ELF-1 (cell line): ENCODE results near the gene CXCL8.
A peak's percentile ranks its signal among the peaks of the same experiment; 100 is the strongest.

Experiments
- DNase-seq: peaks from one replicate; pipeline ENCODE4 v3.0.0-alpha.2; 2016; ENCODE audit warnings: low read depth, low spot score

The CXCL8 gene

DNA sequence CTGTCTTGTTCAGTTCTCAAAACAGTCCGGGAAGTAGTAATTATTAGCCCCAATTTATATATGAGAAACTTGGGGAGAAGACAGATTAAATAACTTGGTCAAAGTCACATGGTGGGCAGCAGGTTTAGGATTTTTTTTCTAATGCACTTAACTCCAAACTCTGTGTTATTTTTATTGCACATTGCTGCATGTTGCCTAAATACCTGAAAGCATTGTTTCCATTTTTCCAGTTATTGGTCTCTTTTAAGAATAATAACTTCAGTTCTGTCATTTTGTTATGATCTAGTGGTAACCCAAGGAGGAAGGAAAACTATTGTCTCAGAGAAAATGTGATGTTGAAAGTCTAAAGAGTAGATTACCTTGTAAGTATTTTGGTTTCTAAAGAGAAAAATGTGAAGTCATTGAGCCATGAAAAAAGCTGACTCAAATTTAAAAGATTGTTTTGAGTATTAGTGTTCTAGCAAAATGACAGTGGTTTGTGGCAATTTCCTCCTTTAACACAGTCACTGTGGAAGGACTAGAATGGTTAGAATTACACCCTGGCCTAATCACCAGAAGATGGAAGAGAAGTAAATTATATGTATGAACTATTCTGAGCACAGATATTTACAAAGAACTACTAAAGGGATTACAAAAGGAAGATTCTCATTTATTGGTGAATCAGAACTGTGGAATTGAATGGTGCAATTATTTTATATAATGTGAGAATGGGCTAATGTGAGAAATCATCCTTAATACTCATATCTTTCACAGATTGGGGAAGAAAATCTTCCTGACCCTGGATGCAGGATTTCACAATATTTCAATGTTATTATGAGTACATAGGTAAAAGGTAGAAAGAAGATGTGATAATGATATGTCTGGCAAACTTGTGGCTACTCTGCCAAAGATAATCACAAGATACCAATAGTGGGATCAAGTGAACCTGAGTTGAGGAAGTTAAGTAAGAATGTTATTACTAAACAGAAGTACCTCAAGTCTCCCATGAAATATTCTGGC is 21.7 kb upstream of the CXCL8 start:
- no peak for DNase-seq

DNA sequence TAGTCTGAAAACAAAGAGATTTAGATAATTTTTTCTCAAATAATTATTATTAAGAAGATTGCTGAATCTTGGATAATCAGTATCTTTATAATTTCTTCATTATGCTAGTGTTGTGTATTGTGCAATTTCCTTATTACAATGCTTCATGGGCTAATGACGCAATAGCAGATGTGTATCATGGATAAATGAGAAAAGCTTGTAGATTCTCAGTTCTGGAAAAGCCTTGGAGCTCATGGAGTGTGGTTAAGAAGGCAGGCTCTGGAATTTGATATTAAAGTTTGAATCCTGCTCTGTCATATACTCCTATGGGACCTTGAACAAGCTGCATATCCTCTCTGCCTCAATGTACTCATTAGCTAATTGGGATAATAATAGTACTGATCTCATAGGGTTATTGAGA is 18.9 kb upstream of the CXCL8 start:
- no peak for DNase-seq

DNA sequence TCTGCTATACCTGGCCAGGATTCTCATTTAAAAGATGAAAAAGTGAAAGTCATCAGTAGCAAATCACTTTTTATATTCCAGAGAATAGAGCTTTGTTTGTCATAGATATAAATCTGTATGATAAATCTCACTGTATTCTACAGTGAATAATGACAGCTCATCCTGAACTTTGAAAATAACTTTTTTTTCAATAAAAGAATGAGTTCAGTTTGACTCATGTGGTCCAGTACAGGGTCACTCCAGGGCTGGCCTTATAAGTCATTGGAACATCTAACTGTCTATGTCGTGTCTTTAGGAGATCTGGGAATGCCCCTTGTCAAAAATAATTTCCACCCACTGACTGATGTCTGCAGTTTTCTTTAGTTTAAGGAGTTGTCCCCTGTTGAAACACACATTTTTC is 18.5 kb upstream of the CXCL8 start:
- DNase-seq = no peak

DNA sequence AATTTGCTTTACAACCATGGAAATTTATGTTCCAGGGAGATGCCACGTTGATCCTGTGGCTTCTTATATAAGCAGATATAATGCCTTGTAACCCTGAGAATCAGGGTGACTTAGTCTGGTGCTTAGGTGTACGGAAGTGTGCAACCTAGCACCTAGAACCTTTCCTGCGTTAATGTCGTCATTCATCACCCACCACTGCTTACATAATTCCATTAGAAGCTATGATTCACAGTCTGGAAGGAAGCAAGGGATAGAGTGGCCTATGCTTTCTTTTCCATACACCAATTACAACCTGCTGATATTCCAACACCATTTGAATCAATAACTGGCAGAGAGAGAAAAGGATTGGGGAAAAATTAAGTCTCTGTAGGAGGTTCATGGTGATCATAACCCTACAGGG is 17.3 kb upstream of the CXCL8 start:
- no peak for DNase-seq

DNA sequence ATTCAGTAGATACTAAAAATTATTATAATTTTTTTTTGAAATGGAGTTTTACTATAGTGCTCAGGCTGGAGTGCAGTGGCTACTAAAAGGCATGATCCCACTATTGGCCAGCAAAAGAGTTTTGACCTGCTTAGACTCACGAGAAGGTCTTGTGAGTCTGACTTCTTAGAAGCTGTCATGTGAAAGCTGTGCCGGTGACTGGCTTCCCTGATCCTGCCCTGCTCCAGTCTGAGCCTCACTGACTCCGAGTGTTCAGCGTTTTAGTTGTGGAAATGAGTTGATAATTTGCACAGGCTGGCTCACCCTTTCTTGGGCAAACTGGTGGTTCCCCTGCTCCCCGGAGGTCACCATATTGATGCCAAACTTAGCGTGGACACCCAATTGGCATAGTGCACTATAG is 16.4 kb upstream of the CXCL8 start:
- no peak for DNase-seq

DNA sequence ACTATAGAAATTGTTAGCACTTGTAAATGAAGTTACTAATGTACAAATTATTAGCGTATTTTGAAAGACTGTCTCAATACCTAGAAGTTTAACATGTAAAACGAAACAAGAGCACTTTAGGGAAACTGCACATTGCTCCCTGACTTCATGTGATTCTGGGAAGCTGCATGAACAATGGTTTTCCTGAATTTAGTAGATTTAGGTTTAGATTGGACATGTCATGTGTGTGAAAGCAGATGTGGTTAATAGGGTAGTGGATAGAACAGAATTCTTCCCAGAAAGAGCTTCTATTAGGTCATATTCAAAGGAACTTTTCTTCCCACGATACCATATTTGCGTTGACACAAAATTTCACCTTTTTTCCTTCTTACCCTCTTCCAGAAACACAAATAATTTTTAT is 14.9 kb upstream of the CXCL8 start:
- no peak for DNase-seq

DNA sequence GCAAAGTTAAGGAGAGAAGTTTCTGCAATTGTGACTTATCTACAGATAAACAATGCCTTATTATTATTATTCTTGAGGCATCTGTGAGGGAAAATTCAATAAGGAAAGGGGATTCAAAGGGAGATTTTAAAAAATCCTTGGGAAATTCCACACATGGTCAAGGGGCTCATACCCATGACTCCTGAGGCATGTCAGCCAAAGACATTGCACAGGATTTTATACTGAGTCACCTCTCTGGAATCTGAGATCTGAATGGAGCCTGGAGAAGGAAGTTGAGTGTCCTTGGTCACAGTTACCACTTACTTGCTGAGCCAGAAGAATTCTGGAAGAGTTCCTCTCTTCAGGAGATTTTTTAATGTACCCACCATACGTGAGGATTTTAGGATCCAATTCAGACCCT is 14.4 kb upstream of the CXCL8 start:
- DNase-seq = peak; percentile 14

DNA sequence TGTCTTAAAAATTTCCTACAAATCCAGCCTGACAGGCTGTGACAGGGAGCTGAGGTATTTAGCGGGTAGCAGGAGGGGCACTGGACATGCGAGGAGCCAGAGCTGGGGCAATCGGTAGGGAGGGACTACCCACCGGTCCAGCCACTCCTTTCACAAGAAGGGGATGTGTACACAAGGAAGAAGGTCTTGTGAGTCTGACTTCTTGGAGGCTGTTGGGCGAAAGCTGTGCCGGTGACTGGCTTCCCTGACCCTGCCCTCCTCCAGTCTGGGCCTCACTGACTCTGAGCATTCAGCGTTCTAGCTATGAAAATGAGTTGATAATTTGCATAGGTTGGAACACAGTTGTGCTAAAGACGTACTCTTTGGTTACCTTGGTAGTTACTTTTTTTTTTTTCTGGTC is 12.7 kb upstream of the CXCL8 start:
- DNase-seq = no peak

DNA sequence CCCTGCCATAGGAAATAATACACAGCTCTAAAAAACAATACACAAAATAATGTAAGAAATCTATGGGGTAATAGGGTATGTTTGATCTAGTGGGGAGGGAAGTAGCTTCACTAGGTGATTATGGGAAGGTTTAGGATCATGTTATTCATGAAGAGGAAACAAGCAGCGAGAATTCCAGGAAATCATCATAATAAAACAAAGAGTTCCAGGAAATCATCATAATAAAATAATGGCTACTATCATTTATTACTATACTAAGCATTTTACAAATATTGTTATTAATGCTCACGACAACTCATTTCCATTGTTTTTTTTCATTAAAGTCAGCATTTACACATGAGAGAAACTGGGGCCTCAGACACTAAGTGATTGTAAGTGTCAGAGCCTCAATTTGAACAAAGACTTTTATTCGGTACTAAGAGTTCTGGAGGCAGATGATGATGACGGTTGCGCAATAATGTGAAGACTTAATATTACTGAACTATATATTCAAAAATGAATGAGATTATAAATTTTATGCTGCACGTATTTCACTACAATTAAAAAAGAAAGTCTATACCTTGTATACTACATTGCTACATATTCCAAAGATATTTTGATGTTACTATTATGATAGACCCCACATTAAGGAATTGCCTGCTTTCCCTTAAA is 12.2 kb upstream of the CXCL8 start:
- DNase-seq = no peak

DNA sequence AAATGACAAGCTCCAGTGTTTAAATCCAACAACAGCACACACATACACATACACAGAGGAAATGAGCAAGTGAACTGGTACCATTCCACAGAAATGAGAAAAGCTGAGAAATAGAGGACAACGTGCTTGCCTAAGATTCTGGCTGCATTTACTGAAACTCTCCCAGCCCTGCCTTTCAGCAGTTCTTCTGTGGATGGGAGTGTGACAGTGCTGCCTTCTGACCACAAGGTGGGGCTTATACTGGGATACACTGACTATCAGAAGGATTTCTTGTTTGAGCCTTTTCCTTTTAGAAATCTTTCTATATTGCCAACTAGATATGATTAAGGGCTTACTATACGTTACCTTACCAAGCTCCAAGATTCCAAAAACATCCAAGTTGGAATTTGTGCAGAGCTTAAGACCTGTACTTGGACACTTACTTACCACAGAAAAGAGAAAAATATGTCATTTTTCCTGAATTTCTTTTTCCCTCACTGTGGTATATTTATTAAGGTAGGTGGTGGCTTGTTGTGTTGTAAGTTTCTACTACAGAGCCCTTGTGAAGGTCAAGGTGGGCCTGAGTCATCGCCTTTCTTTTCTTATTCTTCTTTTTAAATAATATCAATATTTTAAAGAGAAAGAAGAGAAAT is 10.7 kb upstream of the CXCL8 start:
- peak; percentile 32 for DNase-seq

DNA sequence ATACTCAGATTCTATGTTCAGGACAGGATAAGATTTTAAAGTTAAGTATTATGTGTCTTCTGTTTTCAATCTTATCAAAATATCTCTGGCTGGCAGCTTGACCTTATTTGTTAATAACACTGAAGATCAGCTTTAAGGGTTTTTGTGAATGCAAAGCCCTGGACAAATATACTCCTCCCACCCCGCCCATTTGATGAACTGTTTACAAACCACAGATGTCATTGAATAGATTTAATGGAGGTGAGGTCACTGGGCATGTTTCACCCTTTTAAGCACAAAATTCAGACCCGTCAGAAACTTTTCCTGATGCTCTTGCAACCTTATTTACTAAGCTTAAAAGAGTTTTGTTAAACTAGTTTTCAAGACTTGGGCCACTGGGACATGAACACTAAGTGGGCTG is 10.1 kb upstream of the CXCL8 start:
- no peak for DNase-seq

DNA sequence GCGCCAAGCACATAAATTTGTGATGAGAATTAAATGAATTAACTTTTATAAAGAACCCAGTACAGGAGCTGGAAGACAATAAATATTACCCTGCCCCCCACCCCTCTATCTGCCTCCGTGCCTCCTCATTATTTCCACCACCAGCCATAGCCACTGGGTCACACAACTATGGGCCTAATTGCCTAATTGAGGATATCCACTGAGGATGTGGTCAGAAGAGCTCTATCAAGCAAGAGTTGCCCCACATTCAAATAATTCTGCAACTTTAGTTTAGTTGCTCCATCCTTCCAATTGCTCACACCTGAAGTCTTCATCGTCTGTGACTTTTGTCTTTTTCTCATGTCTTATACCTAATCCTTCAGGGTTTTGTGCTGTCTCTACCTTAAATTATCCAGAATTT is 9.5 kb upstream of the CXCL8 start:
- no peak for DNase-seq

DNA sequence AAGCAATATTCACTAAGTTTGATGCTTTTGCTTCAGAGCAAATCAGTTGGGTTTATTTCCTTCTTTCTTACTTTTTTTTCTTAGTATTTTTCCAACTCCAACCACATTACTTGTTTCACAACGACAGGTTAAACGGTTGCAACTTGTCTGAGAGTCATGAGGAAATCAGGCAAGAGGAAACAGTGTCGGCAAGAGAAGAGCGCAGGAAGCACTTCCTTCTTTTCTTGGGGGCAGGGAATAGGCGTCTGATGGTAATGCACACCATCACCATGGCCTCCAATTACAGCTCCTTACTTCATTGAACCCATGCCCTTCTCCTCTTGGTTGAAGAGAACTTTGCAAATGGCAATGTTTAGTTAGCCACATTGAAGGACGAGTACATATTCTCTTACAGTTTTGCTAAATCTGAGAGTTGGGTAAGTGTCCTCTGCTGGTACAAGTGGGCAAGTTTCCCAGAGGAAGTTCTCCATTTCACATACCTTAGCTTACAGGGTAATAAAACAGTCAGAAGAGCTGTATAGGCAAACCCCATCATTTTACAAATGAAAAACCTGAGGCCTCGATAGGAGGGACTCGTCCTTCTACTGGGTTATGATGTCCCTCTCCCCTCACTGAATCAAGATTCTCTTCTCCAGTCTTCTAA is 8.3 kb upstream of the CXCL8 start:
- DNase-seq = no peak

DNA sequence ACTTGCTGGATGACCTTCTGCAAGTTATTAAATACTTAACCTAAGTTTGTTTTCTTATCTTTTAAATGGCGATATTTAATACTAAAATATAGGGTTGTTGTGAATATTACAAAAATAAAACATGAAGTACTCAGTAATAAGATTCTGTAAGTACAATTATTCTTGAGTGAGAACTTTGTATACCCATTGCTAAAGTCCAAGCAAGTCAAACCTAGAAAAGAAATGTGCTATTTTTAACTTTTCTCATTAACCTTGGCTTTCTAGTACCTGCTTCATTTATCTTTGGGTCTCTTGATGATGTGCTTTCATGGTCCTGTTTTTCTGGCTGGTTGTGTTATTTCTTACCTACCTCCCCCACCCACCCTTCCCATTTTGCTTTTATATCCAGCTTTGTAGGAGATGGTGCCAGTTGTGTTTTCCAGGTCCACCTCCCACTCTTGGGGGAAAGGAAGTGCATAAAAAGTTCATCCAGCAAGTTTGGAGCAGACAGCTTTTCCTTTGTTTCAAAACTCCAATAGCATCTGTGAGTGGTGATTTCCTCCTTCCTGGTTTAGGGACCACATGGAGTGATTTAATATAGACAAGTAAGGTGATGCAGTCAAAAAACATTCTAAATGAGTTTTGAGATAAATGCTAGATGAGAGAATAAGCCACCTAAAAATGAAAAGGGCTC is 7.5 kb upstream of the CXCL8 start:
- DNase-seq = no peak

DNA sequence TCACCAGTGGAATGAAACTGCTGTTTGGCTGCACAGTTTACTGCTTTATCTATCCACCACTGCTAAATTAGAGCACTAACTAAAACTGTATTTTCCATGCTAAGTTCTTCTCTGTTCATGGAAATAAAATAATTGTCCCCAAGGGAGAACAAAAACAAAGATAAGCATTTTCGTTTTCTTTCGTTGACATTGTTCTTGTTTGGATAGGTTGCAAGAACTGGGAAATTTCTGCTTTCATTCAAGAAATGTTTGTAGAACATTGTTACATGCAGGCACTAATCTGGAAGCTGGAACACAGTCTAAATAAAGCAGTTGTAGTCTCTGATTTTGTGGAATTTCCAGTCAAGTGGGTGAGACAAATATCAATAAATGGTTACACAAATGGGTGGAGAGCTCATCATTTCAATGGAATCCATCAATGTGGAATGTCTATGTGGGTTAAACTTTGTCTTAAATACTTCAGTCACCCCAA is 5.8 kb upstream of the CXCL8 start:
- DNase-seq = no peak

DNA sequence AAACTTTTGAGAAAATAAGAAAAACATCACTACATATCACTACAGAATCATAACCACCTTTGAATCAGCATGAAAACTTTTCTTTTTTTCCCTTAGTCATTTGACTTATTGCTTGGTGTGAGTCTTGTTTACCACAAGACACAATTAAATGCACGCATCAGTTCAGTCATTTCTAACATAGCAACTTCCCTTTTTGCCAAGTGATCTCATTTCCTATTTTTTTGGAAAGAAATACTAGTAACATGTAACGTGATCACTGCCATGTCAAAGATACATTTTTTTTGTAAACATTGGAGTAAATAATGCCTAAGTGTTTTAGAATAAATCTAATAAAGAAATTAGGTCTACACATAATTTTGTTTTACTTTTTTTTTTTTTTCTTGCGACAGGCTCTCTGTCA is 5.1 kb upstream of the CXCL8 start:
- DNase-seq = no peak

DNA sequence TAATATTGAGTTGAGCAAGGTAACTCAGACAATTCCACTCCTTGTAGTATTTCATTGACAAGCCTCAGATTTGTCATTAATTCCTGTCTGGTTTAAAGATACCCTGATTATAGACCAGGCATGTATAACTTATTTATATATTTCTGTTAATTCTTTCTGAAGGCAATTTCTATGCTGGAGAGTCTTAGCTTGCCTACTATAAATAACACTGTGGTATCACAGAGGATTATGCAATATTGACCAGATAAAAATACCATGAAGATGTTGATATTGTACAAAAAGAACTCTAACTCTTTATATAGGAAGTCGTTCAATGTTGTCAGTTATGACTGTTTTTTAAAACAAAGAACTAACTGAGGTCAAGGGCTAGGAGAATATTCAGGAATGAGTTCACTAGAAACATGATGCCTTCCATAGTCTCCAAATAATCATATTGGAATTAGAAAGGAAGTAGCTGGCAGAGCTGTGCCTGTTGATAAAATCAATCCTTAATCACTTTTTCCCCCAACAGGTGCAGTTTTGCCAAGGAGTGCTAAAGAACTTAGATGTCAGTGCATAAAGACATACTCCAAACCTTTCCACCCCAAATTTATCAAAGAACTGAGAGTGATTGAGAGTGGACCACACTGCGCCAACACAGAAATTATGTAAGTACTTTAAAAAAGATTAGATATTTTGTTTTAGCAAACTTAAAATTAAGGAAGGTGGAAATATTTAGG is 821 bp downstream of the CXCL8 start:
- no peak for DNase-seq

DNA sequence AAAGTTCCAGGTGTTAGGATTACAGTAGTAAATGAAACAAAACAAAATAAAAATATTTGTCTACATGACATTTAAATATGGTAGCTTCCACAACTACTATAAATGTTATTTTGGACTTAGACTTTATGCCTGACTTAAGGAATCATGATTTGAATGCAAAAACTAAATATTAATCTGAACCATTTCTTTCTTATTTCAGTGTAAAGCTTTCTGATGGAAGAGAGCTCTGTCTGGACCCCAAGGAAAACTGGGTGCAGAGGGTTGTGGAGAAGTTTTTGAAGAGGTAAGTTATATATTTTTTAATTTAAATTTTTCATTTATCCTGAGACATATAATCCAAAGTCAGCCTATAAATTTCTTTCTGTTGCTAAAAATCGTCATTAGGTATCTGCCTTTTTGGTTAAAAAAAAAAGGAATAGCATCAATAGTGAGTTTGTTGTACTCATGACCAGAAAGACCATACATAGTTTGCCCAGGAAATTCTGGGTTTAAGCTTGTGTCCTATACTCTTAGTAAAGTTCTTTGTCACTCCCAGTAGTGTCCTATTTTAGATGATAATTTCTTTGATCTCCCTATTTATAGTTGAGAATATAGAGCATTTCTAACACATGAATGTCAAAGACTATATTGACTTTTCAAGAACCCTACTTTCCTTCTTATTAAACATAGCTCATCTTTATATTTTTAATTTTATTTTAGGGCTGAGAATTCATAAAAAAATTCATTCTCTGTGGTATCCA is 1.6 kb downstream of the CXCL8 start:
- no peak for DNase-seq

DNA sequence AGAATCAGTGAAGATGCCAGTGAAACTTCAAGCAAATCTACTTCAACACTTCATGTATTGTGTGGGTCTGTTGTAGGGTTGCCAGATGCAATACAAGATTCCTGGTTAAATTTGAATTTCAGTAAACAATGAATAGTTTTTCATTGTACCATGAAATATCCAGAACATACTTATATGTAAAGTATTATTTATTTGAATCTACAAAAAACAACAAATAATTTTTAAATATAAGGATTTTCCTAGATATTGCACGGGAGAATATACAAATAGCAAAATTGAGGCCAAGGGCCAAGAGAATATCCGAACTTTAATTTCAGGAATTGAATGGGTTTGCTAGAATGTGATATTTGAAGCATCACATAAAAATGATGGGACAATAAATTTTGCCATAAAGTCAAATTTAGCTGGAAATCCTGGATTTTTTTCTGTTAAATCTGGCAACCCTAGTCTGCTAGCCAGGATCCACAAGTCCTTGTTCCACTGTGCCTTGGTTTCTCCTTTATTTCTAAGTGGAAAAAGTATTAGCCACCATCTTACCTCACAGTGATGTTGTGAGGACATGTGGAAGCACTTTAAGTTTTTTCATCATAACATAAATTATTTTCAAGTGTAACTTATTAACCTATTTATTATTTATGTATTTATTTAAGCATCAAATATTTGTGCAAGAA is 2.3 kb downstream of the CXCL8 start:
- DNase-seq = no peak

DNA sequence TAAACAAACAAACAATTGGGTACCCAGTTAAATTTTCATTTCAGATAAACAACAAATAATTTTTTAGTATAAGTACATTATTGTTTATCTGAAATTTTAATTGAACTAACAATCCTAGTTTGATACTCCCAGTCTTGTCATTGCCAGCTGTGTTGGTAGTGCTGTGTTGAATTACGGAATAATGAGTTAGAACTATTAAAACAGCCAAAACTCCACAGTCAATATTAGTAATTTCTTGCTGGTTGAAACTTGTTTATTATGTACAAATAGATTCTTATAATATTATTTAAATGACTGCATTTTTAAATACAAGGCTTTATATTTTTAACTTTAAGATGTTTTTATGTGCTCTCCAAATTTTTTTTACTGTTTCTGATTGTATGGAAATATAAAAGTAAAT is 2.9 kb downstream of the CXCL8 start:
- DNase-seq = no peak
